Smooth muscle cell (in vitro differentiated cells): ENCODE results near the gene TBC1D22A. TPM values are rescaled to one million over a fixed set of nuclear protein-coding genes. Genes with fewer than 3 reads are reported as not detected.

Source experiments
- DNase-seq: peaks from one replicate; lab custom pipeline; 2025; ENCODE audit not compliant: unreplicated experiment; lab: John Stamatoyannopoulos, UW
- H2AFZ ChIP-seq: fragments of 200-600 bp; sonication (generic); 2 replicates; pipeline ENCODE4 v1.6.0; 2016; ENCODE audit warnings: antibody characterized with exemption, low read depth, mild to moderate bottlenecking
- H3F3A ChIP-seq: fragments of 200-600 bp; sonication (generic); 2 replicates; pipeline ENCODE4 v1.6.0; 2017; ENCODE audit warnings: antibody characterized with exemption, low read depth
- H3K27ac ChIP-seq: fragments of 200-600 bp; sonication (generic); 2 replicates; pipeline ENCODE4 v1.5.1; 2016; ENCODE audit warnings: low read depth, mild to moderate bottlenecking
- H3K27me3 ChIP-seq: fragments of 200-600 bp; sonication (generic); 2 replicates; pipeline ENCODE4 v1.6.1; 2016; ENCODE audit warnings: low read depth, mild to moderate bottlenecking
- H3K36me3 ChIP-seq: fragments of 200-600 bp; sonication (generic); 2 replicates; pipeline ENCODE4 v1.5.1; 2016; ENCODE audit warnings: low read depth
- H3K4me1 ChIP-seq: fragments of 200-600 bp; sonication (generic); 2 replicates; pipeline ENCODE4 v1.5.1; 2016; ENCODE audit warnings: low read depth
- H3K4me2 ChIP-seq: fragments of 200-600 bp; sonication (generic); 2 replicates; pipeline ENCODE4 v1.6.0; 2016; ENCODE audit warnings: mild to moderate bottlenecking
- H3K4me3 ChIP-seq: fragments of 200-600 bp; sonication (generic); 2 replicates; pipeline ENCODE4 v1.5.1; 2016; ENCODE audit warnings: mild to moderate bottlenecking
- H3K79me2 ChIP-seq: fragments of 200-600 bp; sonication (generic); 2 replicates; pipeline ENCODE4 v1.6.0; 2016; ENCODE audit warnings: low read depth, mild to moderate bottlenecking
- H3K9ac ChIP-seq: fragments of 200-600 bp; sonication (generic); 2 replicates; pipeline ENCODE4 v1.6.0; 2016; ENCODE audit warnings: low read depth
- H3K9me3 ChIP-seq: fragments of 200-600 bp; sonication (generic); replicated peaks from 2 replicates; pipeline ENCODE4 v1.5.1; 2016; ENCODE audit warnings: low read depth
- H4K20me1 ChIP-seq: fragments of 200-600 bp; sonication (generic); 2 replicates; pipeline ENCODE4 v1.6.0; 2016; ENCODE audit warnings: low read depth
- CTCF ChIP-seq: fragments of 200-600 bp; sonication (generic); IDR thresholded peaks from 2 replicates; pipeline ENCODE4 v1.5.1; 2017; ENCODE audit warnings: borderline replicate concordance, mild to moderate bottlenecking, antibody characterized with exemption; ENCODE audit not compliant: insufficient read depth, poor library complexity, severe bottlenecking
- WGBS: methylation state at CpG from one replicate; pipeline ENCODE4 v1.1.7; 2016; ENCODE audit warnings: low lambda C conversion rate; 5-methylcytosine and 5-hydroxymethylcytosine counted together
- polyA plus RNA-seq: library from polyadenylated mRNA; unstranded; fragments of >200 nt; fragmentation: Nextera tagmentation; extraction: Ambion mirVana; gene quantifications from 2 replicates; pipeline ENCODE4 v1.2.1, GENCODE V29; 2016
- total RNA-seq: library from RNA; depleted of rRNA; stranded (reverse); fragments of >200 nt; gene quantifications from 2 replicates; pipeline ENCODE4 v1.2.3, GENCODE V29; 2014

Gene TBC1D22A
- total and polyA plus RNA-seq, 2 experiments from 2014 or later, result 12.5 to 14.4 TPM

- DNase-seq, result no peak
- H3K9ac ChIP-seq, result no peak overlapping the region
- H4K20me1 ChIP-seq, result peaks cover 33% of the 10 kb centered on the region
- no peak for TF ChIP-seq CTCF
- WGBS, result 97% methylated on average over 7 of the region's 7 CpGs
- H3K4me2 ChIP-seq, result no peak overlapping the region
- no peaks in the 10 kb centered on the region for H3K36me3 ChIP-seq
- H3K27ac ChIP-seq, result no peak overlapping the region
- H2AFZ ChIP-seq, result no peak overlapping the region
- H3K4me1 ChIP-seq, result no peaks in the 10 kb centered on the region
- H3K4me3 ChIP-seq, result no peak overlapping the region
- no peaks in the 10 kb centered on the region for H3F3A ChIP-seq
- H3K79me2 ChIP-seq, result no peaks in the 10 kb centered on the region
- no peaks in the 10 kb centered on the region for H3K9me3 ChIP-seq
- no peaks in the 10 kb centered on the region for H3K27me3 ChIP-seq
Observed at GRCh38 chr22:47021371-47022074, 259.1 kb downstream of the TBC1D22A start.

- Histone ChIP-seq H4K20me1 (peaks cover 27% of the 10 kb centered on the region), H3K27ac (no peak overlapping the region), H3K9me3 (no peaks in the 10 kb centered on the region), H3K9ac (no peak overlapping the region), H3K4me1 (no peaks in the 10 kb centered on the region), H3K79me2 (no peaks in the 10 kb centered on the region), H3K27me3 (no peaks in the 10 kb centered on the region), H3K4me3 (no peak overlapping the region), H3F3A (no peaks in the 10 kb centered on the region), H3K36me3 (no peaks in the 10 kb centered on the region), H2AFZ (no peak overlapping the region), H3K4me2 (no peak overlapping the region)
- WGBS, result 96% methylated on average over 3 of the region's 3 CpGs
- no peak for TF ChIP-seq CTCF
- DNase-seq, result no peak
Observed at GRCh38 chr22:47022075-47022473, 259.6 kb downstream of the TBC1D22A start.

GRCh38 chr22:47022475-47022874, 260.0 kb downstream of the TBC1D22A start:
- H3K27ac ChIP-seq, result no peak overlapping the region
- no peak for TF ChIP-seq CTCF
- no peak overlapping the region for H3K9ac ChIP-seq
- H3K27me3 ChIP-seq, result no peaks in the 10 kb centered on the region
- H4K20me1 ChIP-seq, result peaks cover 23% of the 10 kb centered on the region
- no peaks in the 10 kb centered on the region for H3K36me3 ChIP-seq
- no peaks in the 10 kb centered on the region for H3K9me3 ChIP-seq
- no peaks in the 10 kb centered on the region for H3K79me2 ChIP-seq
- DNase-seq, result no peak
- no peaks in the 10 kb centered on the region for H3F3A ChIP-seq
- no peak overlapping the region for H2AFZ ChIP-seq
- H3K4me2 ChIP-seq, result no peak overlapping the region
- no peak overlapping the region for H3K4me3 ChIP-seq
- 97% methylated on average over 7 of the region's 7 CpGs for WGBS
- no peaks in the 10 kb centered on the region for H3K4me1 ChIP-seq

GRCh38 chr22:47023871-47024270, 261.4 kb downstream of the TBC1D22A start:
- 98% methylated on average over 13 of the region's 13 CpGs for WGBS
- Histone ChIP-seq H3K36me3 (no peaks in the 10 kb centered on the region), H3K4me2 (no peak overlapping the region), H3K79me2 (no peaks in the 10 kb centered on the region), H3K9me3 (no peaks in the 10 kb centered on the region), H2AFZ (no peak overlapping the region), H4K20me1 (peaks cover 25% of the 10 kb centered on the region), H3K9ac (no peak overlapping the region), H3K4me1 (no peaks in the 10 kb centered on the region), H3K27ac (no peak overlapping the region), H3K27me3 (no peaks in the 10 kb centered on the region), H3K4me3 (no peak overlapping the region), H3F3A (no peaks in the 10 kb centered on the region)
- no peak for DNase-seq
- TF ChIP-seq CTCF, result no peak
